GM19351 (cell line): ENCODE data around the gene ERBB4.
"Not testable (repeated sequence)": the region's sequence is repeated elsewhere in the genome, so short reads cannot be mapped to it uniquely, and the experiment has no call there.

Source experiments
- ATAC-seq: cut with Tn5 transposase; IDR thresholded peaks from one replicate; pipeline ENCODE4 v1.9.1; 2021; ENCODE audit warnings: mild to moderate bottlenecking, moderate library complexity; ENCODE audit not compliant: unreplicated experiment

The ERBB4 gene

GRCh38 chr2:212311807-212312404 lies 226.7 kb downstream of the ERBB4 start:
- no peak for ATAC-seq

DNA sequence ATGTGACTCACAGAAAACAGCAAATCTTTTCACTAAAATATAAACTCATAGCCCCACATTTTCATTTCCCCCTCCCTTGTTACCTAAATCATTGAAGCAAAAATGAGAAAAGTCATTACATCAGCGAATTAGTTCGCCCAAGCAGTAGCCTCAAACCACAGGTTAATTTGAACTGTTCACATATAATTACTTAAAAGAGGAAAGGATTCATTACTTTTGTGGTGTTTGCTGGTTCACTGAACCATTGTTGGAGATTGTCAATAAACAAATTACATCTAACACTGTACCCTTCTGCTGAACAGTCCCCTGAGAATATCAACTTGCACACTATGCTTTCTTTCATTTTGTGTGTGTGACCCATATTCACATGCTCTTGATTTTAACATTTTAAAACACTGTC lies 238.7 kb downstream of the ERBB4 start:
- no peak for ATAC-seq

GRCh38 chr2:212299333-212299732 lies 239.3 kb downstream of the ERBB4 start:
- ATAC-seq = no peak

- no peak for ATAC-seq
Measured at GRCh38 chr2:212295571-212295970, 243.0 kb downstream of the ERBB4 start.

DNA sequence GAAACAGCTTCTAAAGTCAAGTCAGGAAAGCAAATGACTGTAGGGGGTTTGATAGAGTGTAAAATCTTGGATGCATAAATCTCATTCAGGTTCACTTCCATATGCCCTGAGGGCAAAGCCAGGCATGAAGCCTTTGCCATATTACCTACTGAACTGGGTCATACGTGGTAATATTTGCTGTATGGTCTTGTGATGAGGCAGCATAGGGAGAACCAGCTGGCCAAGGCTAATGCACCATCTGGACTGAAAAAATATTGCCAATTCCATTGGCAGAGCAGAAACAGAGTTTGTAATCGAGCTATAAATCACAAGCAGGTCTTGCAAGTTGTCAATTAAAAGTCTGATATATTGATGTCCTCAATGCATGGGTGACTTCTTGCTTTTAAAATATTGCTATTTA lies 243.8 kb downstream of the ERBB4 start:
- ATAC-seq = no peak

- ATAC-seq = no peak
Measured at GRCh38 chr2:212289301-212289700, 249.3 kb downstream of the ERBB4 start.

- ATAC-seq = no peak
Measured at GRCh38 chr2:212288308-212288707, 250.3 kb downstream of the ERBB4 start.

DNA sequence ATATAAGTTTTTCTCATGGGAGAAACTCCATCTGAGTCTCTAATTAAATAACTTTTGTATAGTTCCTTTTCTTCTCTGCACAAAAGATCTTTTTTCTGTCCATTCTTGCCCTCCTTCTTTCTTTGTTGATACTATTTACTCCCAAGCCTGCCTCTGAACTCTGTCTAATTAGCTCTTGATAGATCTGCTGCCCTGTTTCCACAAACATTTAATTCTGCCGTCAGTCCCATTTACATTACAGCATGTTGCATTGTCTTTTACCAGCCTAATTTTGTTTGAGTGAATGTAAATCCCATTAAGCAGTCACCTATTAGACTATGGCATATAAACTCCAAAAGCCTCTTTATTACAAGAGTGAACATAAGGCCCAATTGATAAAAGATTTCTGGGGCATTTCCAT lies 254.4 kb downstream of the ERBB4 start:
- no peak for ATAC-seq

DNA sequence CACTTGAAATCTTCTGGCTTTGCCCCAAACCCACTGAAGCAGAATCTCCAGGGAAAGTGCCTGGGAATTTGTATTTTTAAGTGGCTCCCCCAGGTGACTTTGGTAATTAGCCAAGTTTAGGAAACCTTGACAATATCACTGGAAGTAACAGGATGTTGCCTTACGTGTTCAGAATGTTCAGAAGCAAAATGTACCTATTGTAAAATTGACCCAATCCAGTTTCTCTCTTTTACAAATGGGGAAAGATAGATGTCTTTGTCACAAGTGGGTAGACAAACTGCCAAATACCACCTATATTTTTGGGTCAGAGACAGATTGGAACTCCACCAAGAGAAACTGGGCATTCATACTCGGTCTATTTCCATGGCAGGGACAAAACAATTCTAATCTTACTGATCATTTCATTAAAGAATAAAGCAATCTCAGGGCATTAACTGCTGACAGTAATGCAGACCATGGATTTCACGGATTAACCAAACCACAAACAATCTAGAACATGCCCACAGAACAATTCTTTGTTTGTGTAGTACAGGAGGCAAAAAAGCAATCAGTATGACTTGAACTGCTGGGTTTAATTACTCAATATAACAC lies 255.8 kb downstream of the ERBB4 start:
- no peak for ATAC-seq

DNA sequence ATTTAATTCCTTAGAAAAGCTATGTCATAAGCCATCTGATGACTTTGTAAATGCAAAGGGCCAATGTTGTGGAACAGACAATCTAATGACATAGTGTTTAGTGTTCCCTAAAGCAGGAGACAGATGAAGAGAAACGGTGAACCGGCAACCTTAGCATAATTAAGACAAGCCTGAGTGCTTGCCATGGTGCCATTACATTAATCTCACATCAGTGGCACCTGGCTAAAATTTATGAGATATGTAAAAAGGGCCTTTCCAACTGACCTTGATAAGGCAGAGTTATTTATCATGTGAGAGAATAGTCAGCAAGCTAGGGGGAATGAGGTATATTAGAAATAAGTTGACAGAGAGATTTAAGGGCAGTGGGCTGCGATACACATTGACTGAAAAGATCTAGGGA lies 261.8 kb downstream of the ERBB4 start:
- no peak for ATAC-seq

DNA sequence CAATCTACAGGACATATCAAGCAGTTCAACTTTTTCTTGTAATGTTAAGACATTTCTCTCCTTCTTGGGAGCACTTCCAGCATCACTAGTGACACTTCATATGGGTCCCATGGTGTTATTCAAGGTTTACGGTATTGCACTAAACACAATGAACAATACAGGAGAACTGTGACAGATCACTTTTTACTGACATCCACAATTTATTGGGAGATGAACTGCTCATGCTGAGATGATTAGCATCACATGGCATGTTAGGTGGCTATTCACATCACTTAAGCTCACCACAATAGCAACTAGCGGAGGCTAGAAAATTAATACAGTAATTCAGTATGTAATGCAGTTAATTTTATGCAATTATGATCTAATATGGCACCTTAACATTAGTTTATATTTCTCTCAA lies 264.4 kb downstream of the ERBB4 start:
- no peak for ATAC-seq

DNA sequence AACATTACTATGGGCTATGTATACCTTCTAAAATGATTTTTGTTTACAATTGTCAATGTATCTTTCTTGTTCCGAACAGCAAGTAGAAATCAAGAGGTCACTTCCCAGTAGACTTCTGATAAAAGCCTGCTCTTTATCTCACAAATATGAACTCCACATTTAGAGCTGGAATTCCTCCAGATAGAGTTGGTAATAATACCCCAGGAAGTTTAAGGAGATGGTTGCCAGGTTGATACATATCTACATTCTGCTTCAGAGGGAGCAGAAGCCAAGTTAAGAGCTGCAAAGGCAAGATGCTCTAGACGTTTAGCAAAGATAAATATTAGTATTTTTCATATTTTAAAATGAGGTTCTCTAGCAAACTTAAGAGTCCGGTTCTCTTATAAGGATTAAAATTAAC lies 267.0 kb downstream of the ERBB4 start:
- ATAC-seq = no peak

- ATAC-seq = no peak
Measured at GRCh38 chr2:212269005-212269404, 269.6 kb downstream of the ERBB4 start.

GRCh38 chr2:212266297-212266696 lies 272.3 kb downstream of the ERBB4 start:
- no peak for ATAC-seq

DNA sequence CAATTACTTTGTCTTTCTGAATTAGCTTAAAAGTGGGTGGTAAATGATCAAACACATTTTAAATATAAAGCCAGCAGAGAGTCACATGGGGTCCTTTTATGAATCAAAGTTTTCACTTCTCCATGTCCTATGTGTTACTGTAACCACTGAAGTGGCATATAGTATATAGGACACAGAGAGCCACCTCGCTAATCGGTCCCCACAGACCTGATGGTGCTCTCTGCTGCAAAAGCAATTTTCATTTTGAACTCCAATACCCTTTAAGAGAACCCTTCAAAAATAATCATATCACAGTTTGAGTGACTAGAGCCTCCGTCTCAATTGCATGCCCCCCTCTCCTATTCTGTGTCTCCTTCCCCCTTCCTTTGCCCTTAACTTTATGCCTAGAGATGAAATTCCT lies 272.8 kb downstream of the ERBB4 start:
- no peak for ATAC-seq

GRCh38 chr2:212264187-212264586 lies 274.4 kb downstream of the ERBB4 start:
- no peak for ATAC-seq

DNA sequence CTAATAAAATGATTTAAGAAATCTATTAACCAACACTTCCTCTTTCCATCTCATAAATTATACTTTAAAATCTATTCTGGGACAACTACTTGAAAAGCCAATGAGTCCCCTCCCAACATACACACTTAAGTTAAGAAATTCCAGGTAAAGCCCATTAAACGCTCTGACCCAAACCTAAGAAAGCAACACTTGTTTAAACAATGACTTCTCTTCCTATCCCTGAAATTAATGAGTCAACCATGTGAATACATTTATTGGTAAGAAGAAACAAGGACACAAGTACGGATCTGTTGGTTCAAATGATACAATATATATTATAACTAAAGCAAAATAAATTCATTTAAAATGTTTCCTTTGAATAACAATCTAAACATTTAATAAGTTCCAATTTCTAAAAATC lies 279.4 kb downstream of the ERBB4 start:
- no peak for ATAC-seq

DNA sequence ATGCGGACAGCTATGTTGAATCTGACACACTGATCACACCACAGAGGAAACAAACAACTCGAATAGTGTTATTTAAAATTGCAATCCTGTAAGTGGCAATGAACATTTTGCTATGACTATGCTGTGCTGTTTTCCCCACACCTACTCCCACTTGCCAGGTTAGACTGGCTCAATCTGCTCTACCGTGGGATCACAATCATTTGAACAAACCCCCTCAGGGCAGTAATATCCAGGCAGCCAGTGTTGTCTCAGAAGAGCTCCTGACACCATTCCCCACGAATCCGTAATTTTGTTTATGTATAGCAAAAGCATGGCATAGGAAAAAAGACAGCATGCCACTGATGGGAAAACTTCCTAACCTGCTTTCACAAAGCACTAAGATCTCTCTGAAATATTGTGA lies 284.3 kb downstream of the ERBB4 start:
- no peak for ATAC-seq

GRCh38 chr2:212249451-212249850 lies 289.2 kb downstream of the ERBB4 start:
- no peak for ATAC-seq

- ATAC-seq = no peak
Measured at GRCh38 chr2:212245880-212246279, 292.7 kb downstream of the ERBB4 start.

- no peak for ATAC-seq
Measured at GRCh38 chr2:212242724-212243123, 295.9 kb downstream of the ERBB4 start.

DNA sequence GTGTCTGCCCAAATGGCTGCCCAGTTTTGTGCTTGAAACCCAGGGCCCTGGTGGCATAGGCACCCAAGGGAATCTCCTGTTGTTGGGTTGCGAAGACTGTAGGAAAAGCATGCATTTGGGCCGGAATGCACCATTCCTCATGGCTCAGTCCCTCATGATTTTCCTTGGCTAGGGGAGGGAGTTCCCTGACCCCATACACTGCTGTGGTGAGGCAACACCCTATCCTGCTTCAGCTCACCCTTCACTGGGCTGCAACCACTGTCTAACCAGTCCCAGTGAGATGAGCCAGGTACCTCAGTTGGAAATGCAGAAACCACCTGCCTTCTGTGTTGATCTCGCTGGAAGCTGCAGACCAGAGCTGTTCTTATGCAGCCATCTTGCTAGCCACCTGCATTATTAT lies 300.4 kb downstream of the ERBB4 start:
- not testable (repeated sequence) for ATAC-seq
